AG04449 (cell line): ENCODE measurements around the gene SIVA1.

Experiments used
- CTCF ChIA-PET: fragments of 350-600 bp; formaldehyde crosslinking; extraction: SDS; loops from one replicate; lab custom pipeline; 2021; ENCODE audit warnings: antibody characterized with exemption; lab: Yijun Ruan, JAX
- POLR2A ChIA-PET: fragments of 400-600, 350-600 bp; formaldehyde crosslinking; extraction: SDS; loops from one replicate; lab custom pipeline; 2020; ENCODE audit warnings: antibody characterized with exemption, inconsistent platforms; lab: Yijun Ruan, JAX
- DNase-seq: peaks from one replicate; pipeline ENCODE4 v3.0.0-alpha.2; 2010; ENCODE audit warnings: low read depth, low spot score
- H3K4me3 ChIP-seq: 2 replicates; pipeline ENCODE4 v1.5.1; 2011; ENCODE audit warnings: low read depth, mild to moderate bottlenecking, control low read depth, low read length
- CTCF ChIP-seq: IDR thresholded peaks from one replicate; pipeline ENCODE4 v1.5.1; 2011; ENCODE audit warnings: mild to moderate bottlenecking, moderate library complexity, low read length, control low read depth, inconsistent platforms; ENCODE audit not compliant: insufficient read depth; ENCODE audit errors: missing control alignments

The SIVA1 gene

DNA sequence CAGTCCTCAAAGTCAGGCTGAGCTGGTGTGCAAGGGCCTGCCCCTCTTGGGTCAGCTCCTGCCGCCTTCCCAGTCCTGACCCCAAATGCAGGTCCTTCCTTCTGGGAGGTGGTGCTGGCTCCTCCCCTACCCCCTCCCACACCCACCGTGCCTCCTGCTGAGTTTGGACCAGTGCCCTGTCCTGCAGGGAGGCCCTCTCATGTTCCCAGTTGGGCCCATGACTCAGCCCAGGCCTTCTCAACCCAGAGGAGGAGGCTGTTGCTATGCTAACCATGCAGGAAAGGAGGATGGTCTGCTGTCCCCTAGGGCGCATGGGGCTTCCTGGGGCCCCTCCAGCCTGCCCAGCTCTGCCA, 52.4 kb downstream of the SIVA1 start:
- no peak overlapping the region for H3K4me3 ChIP-seq
- DNase-seq, result no peak
- no peak for TF ChIP-seq CTCF
- CTCF ChIA-PET, result interaction anchor here (1.0 to 1.8 kb wide), 2 partner anchors 15 to 21 kb away, joined by 3 to 4 read pairs; no protein-coding TSS in a partner anchor
- POLR2A ChIA-PET, result no interaction called here

DNA sequence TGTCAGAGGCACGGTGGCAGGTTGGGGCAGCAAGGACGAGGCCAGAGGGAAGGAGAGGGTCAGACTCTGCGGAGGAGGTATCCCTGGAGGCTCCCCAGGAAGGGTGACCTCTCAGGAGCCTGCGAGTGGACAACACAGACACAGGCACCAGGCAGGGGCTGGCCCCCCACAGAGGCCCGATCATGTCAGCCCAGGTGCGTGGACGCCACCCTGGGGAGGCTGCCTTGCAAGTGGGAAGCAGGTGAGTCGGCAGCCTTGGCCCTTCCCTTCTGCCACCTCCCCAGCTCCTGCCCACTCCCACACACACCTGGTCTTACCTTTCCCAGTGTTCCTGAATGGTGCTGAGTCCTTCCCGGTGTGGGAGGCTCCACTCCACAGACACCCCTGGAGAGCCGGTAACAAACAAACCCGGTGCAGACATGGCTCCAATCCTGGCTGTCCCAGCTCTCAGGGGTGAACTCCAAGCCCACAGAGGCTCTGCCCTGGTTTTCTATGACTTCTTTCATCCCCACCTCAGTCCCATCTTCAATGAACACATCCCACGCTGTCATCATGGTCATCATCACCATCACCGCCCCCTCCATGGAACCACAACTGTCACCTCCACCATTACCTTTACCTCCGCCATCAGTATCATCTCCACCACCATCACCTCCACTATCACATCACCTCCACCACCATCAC, 53.1 kb downstream of the SIVA1 start:
- POLR2A ChIA-PET, result no interaction called here
- TF ChIP-seq CTCF, result no peak
- DNase-seq, result no peak
- CTCF ChIA-PET, result interaction anchor here (1.0 to 1.8 kb wide), 2 partner anchors 15 to 20 kb away, joined by 3 to 4 read pairs; no protein-coding TSS in a partner anchor
- H3K4me3 ChIP-seq, result no peak overlapping the region

- no peak for DNase-seq
- ChIA-PET POLR2A (no interaction called here), CTCF (interaction anchor here (1.8 kb wide), 1 partner anchor 19 kb away, joined by 4 read pairs; no protein-coding TSS in a partner anchor)
- H3K4me3 ChIP-seq, result no peak overlapping the region
- TF ChIP-seq CTCF, result no peak
Observed at GRCh38 chr14:104806625-104807465, 53.9 kb downstream of the SIVA1 start.

GRCh38 chr14:104808456-104808855, 55.5 kb downstream of the SIVA1 start:
- H3K4me3 ChIP-seq, result no peak overlapping the region
- CTCF ChIA-PET, result no interaction called here
- POLR2A ChIA-PET, result no interaction called here
- DNase-seq, result no peak
- TF ChIP-seq CTCF, result no peak
